Measurements from ENCODE around the gene CARMIL1.
"Not testable (repeated sequence)": the region's sequence is repeated elsewhere in the genome, so short reads cannot be mapped to it uniquely, and the experiment has no call there.

CARMIL1 gene

GRCh38 chr6:25375125-25375524 is 96.0 kb downstream of the CARMIL1 start:
- no peak for DNase-seq

GRCh38 chr6:25377664-25378063 is 98.5 kb downstream of the CARMIL1 start:
- DNase-seq: no peak

- DNase-seq: no peak
These were observed 101.9 kb downstream of the CARMIL1 start for GRCh38 chr6:25381077-25381476.

- not testable (repeated sequence) for DNase-seq
These were observed 103.3 kb downstream of the CARMIL1 start for GRCh38 chr6:25382476-25382875.

- no peak for DNase-seq
These were observed 105.1 kb downstream of the CARMIL1 start for GRCh38 chr6:25384234-25384633.

GRCh38 chr6:25384967-25385366 is 105.8 kb downstream of the CARMIL1 start:
- no peak for DNase-seq

GRCh38 chr6:25387483-25387882 is 108.3 kb downstream of the CARMIL1 start:
- DNase-seq: no peak

- DNase-seq: no peak
These were observed 108.7 kb downstream of the CARMIL1 start for GRCh38 chr6:25387911-25388310.

- DNase-seq: no peak
These were observed 109.6 kb downstream of the CARMIL1 start for GRCh38 chr6:25388776-25389175.

- DNase-seq: no peak
These were observed 110.3 kb downstream of the CARMIL1 start for GRCh38 chr6:25389471-25389870.

- no peak for DNase-seq
These were observed 113.2 kb downstream of the CARMIL1 start for GRCh38 chr6:25392372-25392771.

GRCh38 chr6:25395731-25396130 is 116.6 kb downstream of the CARMIL1 start:
- no peak for DNase-seq

- DNase-seq: no peak
These were observed 118.2 kb downstream of the CARMIL1 start for GRCh38 chr6:25397406-25397805.

- no peak for DNase-seq
These were observed 120.7 kb downstream of the CARMIL1 start for GRCh38 chr6:25399885-25400284.

GRCh38 chr6:25401711-25402110 is 122.5 kb downstream of the CARMIL1 start:
- no peak for DNase-seq

GRCh38 chr6:25402125-25402524 is 123.0 kb downstream of the CARMIL1 start:
- no peak for DNase-seq

- no peak for DNase-seq
These were observed 124.0 kb downstream of the CARMIL1 start for GRCh38 chr6:25403150-25403549.

GRCh38 chr6:25404091-25404490 is 124.9 kb downstream of the CARMIL1 start:
- DNase-seq: no peak

GRCh38 chr6:25404693-25405169 is 125.6 kb downstream of the CARMIL1 start:
- DNase-seq: peak in 1 of 2 experiments; percentile 6

- DNase-seq: no peak
These were observed 126.3 kb downstream of the CARMIL1 start for GRCh38 chr6:25405442-25405841.

GRCh38 chr6:25407431-25407830 is 128.3 kb downstream of the CARMIL1 start:
- DNase-seq: no peak

GRCh38 chr6:25410102-25410501 is 130.9 kb downstream of the CARMIL1 start:
- DNase-seq: no peak

- DNase-seq: no peak
These were observed 132.3 kb downstream of the CARMIL1 start for GRCh38 chr6:25411316-25411950.

- no peak for DNase-seq
These were observed 134.2 kb downstream of the CARMIL1 start for GRCh38 chr6:25413207-25413905.

- DNase-seq: no peak
These were observed 135.0 kb downstream of the CARMIL1 start for GRCh38 chr6:25414168-25414567.

Data from activated CD4-positive, alpha-beta T cell treated with anti-CD3 and anti-CD28 coated beads, Interleukin-2, amount 50 U/mL, for 4 hours (primary cell).